Loucy (cell line): ENCODE data around the gene BMAL2.
A peak's percentile ranks its signal among the peaks of the same experiment; 100 is the strongest.

ENCODE experiments used
- H2AFZ ChIP-seq: fragments of 200-600 bp; sonication (generic); 2 replicates; pipeline ENCODE4 v1.6.0; 2016; ENCODE audit warnings: antibody characterized with exemption, mild to moderate bottlenecking, low read length, moderate library complexity
- H3F3A ChIP-seq: fragments of 200-600 bp; 2 replicates; pipeline ENCODE4 v1.6.0; 2016; ENCODE audit warnings: antibody characterized with exemption, low read depth, mild to moderate bottlenecking
- H3K27me3 ChIP-seq: fragments of 200-600 bp; sonication (generic); 2 replicates; pipeline ENCODE4 v1.6.1; 2014; ENCODE audit warnings: low read length, mild to moderate bottlenecking; ENCODE audit not compliant: insufficient read depth, poor library complexity, severe bottlenecking
- H3K36me3 ChIP-seq: fragments of 200-600 bp; sonication (generic); 2 replicates; pipeline ENCODE4 v1.6.1; 2016; ENCODE audit warnings: low read length; ENCODE audit not compliant: insufficient read depth
- H3K4me1 ChIP-seq: fragments of 200-600 bp; sonication (generic); 2 replicates; pipeline ENCODE4 v1.5.1; 2014; ENCODE audit warnings: low read length, mild to moderate bottlenecking; ENCODE audit not compliant: insufficient read depth, poor library complexity, severe bottlenecking
- H3K4me2 ChIP-seq: fragments of 200-600 bp; sonication (generic); 2 replicates; pipeline ENCODE4 v1.6.0; 2014; ENCODE audit warnings: antibody characterized with exemption, low read length, low read depth, mild to moderate bottlenecking; ENCODE audit not compliant: poor library complexity, severe bottlenecking
- H3K4me3 ChIP-seq: fragments of 200-600 bp; sonication (generic); 2 replicates; pipeline ENCODE4 v1.5.1; 2014; ENCODE audit warnings: low read length, mild to moderate bottlenecking, mixed read lengths; ENCODE audit not compliant: poor library complexity, severe bottlenecking
- H3K79me2 ChIP-seq: fragments of 200-600 bp; sonication (generic); 2 replicates; pipeline ENCODE4 v1.6.1; 2014; ENCODE audit warnings: low read length; ENCODE audit not compliant: insufficient read depth
- H3K9ac ChIP-seq: fragments of 200-600 bp; sonication (generic); 2 replicates; pipeline ENCODE4 v1.6.0; 2014; ENCODE audit warnings: mild to moderate bottlenecking, low read depth, low read length, moderate library complexity; ENCODE audit not compliant: poor library complexity, severe bottlenecking
- H3K9me2 ChIP-seq: fragments of 200-600 bp; sonication (generic); replicated peaks from 2 replicates; pipeline ENCODE4 v1.6.1; 2016; ENCODE audit warnings: low read depth, low read length, mixed read lengths
- H3K9me3 ChIP-seq: fragments of 200-600 bp; sonication (generic); 2 replicates; pipeline ENCODE4 v1.6.1; 2014; ENCODE audit warnings: mild to moderate bottlenecking, antibody characterized with exemption, low read length, low read depth; ENCODE audit not compliant: insufficient read depth
- H4K20me1 ChIP-seq: fragments of 200-600 bp; sonication (generic); 2 replicates; pipeline ENCODE4 v1.6.0; 2014; ENCODE audit warnings: antibody characterized with exemption, low read length, mild to moderate bottlenecking; ENCODE audit not compliant: insufficient read depth, poor library complexity, severe bottlenecking
- EZH2phosphoT487 ChIP-seq: fragments of 200-600 bp; IDR thresholded peaks from 2 replicates; pipeline ENCODE4 v1.6.1; 2018; ENCODE audit warnings: antibody characterized with exemption, mild to moderate bottlenecking, moderate library complexity, borderline replicate concordance
- TF ChIP-seq, protein P1 (sequence below): fragments of 200-600 bp; sonication (generic); conservative IDR thresholded peaks from 2 replicates; pipeline ENCODE4 v1.5.1; 2014; ENCODE audit warnings: mild to moderate bottlenecking, antibody characterized with exemption, low read length

The BMAL2 gene

GRCh38 chr12:27336282-27336653 lies 3.6 kb downstream of the BMAL2 start:
- Histone ChIP-seq H3K36me3 (no peaks in the 10 kb centered on the region), H3K9me2 (no peaks in the 10 kb centered on the region), H3K4me3 (no peak overlapping the region), H3K4me1 (peaks cover 38% of the 10 kb centered on the region), H3K27me3 (no peaks in the 10 kb centered on the region), H4K20me1 (no peaks in the 10 kb centered on the region), H3K9ac (no peak overlapping the region), H3K4me2 (peak overlapping the region; percentile 77), H3K9me3 (no peaks in the 10 kb centered on the region), H2AFZ (no peak overlapping the region), H3F3A (no peaks in the 10 kb centered on the region; the same call in 1 of the 2 replicates), H3K79me2 (peaks cover 35% of the 10 kb centered on the region)
- TF ChIP-seq, protein P1, sequence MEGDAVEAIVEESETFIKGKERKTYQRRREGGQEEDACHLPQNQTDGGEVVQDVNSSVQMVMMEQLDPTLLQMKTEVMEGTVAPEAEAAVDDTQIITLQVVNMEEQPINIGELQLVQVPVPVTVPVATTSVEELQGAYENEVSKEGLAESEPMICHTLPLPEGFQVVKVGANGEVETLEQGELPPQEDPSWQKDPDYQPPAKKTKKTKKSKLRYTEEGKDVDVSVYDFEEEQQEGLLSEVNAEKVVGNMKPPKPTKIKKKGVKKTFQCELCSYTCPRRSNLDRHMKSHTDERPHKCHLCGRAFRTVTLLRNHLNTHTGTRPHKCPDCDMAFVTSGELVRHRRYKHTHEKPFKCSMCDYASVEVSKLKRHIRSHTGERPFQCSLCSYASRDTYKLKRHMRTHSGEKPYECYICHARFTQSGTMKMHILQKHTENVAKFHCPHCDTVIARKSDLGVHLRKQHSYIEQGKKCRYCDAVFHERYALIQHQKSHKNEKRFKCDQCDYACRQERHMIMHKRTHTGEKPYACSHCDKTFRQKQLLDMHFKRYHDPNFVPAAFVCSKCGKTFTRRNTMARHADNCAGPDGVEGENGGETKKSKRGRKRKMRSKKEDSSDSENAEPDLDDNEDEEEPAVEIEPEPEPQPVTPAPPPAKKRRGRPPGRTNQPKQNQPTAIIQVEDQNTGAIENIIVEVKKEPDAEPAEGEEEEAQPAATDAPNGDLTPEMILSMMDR = no peak
- no peak for TF ChIP-seq EZH2phosphoT487

DNA sequence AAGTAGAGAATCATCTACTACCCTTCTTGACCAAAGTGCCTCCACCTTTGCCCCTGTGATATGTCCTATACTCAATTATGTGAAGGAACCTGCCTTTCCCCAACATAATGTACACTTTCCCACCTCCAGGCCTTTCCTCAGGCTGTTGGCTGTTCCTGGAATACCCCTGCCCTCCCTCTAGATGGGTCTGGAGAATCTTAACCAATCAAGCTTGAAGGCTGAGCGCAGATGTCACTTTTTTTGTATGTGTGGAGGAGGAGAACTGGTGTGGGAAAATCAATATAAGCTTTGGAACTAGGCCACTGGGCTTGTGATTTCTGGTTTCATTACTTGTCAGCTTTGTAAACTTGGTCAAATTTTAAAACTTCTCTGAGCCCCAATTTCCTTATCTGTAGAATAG lies 4.7 kb downstream of the BMAL2 start:
- no peak for TF ChIP-seq EZH2phosphoT487
- TF ChIP-seq, protein P1 = no peak
- Histone ChIP-seq H2AFZ (no peak overlapping the region), H3K4me2 (no peak overlapping the region), H3F3A (no peaks in the 10 kb centered on the region; the same call in 1 of the 2 replicates), H3K9me3 (no peaks in the 10 kb centered on the region), H3K79me2 (peaks cover 45% of the 10 kb centered on the region), H4K20me1 (no peaks in the 10 kb centered on the region), H3K4me3 (no peak overlapping the region), H3K36me3 (no peaks in the 10 kb centered on the region), H3K27me3 (no peaks in the 10 kb centered on the region), H3K9ac (no peak overlapping the region), H3K9me2 (no peaks in the 10 kb centered on the region), H3K4me1 (peaks cover 27% of the 10 kb centered on the region)

DNA sequence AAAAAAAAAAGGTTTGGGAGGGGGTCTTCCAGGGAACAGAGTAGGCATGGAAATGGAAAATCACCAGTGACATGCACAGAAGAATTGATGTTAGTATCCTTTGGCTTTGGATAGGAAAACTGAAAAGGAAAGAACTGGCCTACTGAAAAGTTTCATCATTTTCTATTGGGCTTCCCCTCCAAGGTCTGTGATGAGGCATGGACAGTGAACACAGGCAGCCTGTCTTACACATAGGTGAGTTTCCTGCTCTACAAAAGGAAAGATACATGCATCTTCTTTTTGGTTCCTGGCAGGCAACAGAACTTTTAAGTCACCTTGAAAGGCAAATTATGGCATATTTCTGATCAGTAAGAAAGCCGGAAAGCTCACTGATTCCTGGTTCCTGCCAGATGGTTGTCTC lies 5.8 kb downstream of the BMAL2 start:
- H4K20me1 ChIP-seq = no peaks in the 10 kb centered on the region
- peaks cover 26% of the 10 kb centered on the region for H3K4me1 ChIP-seq
- no peak for TF ChIP-seq EZH2phosphoT487
- H3K27me3 ChIP-seq = no peaks in the 10 kb centered on the region
- H3K79me2 ChIP-seq = peaks cover 52% of the 10 kb centered on the region
- no peaks in the 10 kb centered on the region for H3K36me3 ChIP-seq
- H3F3A ChIP-seq = no peaks in the 10 kb centered on the region; the same call in 1 of the 2 replicates
- H3K4me2 ChIP-seq = no peak overlapping the region
- no peaks in the 10 kb centered on the region for H3K9me3 ChIP-seq
- H3K9ac ChIP-seq = no peak overlapping the region
- no peaks in the 10 kb centered on the region for H3K9me2 ChIP-seq
- H2AFZ ChIP-seq = no peak overlapping the region
- no peak overlapping the region for H3K4me3 ChIP-seq

DNA sequence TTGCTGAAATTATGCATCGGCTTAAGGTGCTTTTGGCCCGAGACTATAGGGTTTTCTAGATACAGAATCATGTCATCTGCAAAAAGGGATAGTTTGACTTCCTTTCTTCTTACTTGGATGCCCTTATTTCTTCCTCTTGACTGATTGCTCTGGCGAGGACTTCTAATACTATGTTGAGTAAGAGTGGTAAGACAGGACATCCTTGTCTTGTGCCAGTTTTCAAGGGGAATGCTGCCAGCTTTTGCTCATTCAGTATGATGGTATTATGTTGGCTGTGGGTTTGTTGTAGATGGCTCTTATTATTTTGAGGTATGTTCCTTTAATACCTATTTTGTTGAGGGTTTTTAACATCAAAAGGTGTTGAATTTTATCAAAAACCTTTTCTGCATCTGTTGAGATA lies 8.3 kb downstream of the BMAL2 start:
- Histone ChIP-seq H3K36me3 (no peaks in the 10 kb centered on the region), H3K4me1 (peaks cover 13% of the 10 kb centered on the region), H3K9me2 (no peaks in the 10 kb centered on the region), H3K79me2 (peaks cover 44% of the 10 kb centered on the region; the same call in 1 of the 2 replicates), H4K20me1 (no peaks in the 10 kb centered on the region), H3F3A (no peaks in the 10 kb centered on the region; the same call in 1 of the 2 replicates), H3K27me3 (no peaks in the 10 kb centered on the region), H3K4me3 (no peak overlapping the region), H2AFZ (no peak overlapping the region), H3K9me3 (no peaks in the 10 kb centered on the region), H3K9ac (no peak overlapping the region), H3K4me2 (no peak overlapping the region)
- TF ChIP-seq EZH2phosphoT487 = no peak
- TF ChIP-seq, protein P1 = no peak
